Thyroid gland (tissue), 4 donors: Measurements from ENCODE around the gene ICAM5.

Source experiments
- CTCF ChIP-seq, 6 experiments: fragments of 200-600 bp in 3 of 6; fragments of 450-650 bp in 3 of 6; sonication (generic) in 3 of 6; IDR thresholded peaks; one replicate each; pipeline ENCODE4 v1.5.1; 2016 to 2019; ENCODE audit warnings: antibody characterized with exemption in 6 of 6, mild to moderate bottlenecking in 2 of 6, inconsistent platforms in 1 of 6, moderate library complexity in 1 of 6
- POLR2A ChIP-seq, 2 donors: fragments of 450-650 bp; IDR thresholded peaks; one replicate each; pipeline ENCODE4 v1.6.1; 2017; ENCODE audit warnings: antibody characterized with exemption in 2 of 2, mild to moderate bottlenecking in 2 of 2, moderate library complexity in 1 of 2

GRCh38 chr19:10338940-10339339, 49.2 kb downstream of the ICAM5 start:
- TF ChIP-seq CTCF (IDR thresholded peaks at IDR 0.05) (no peak), POLR2A (IDR thresholded peaks at IDR 0.05) (no peak)
